Fibroblast of the aortic adventitia (primary cell): Measurements from ENCODE around the gene BEND7. TPM values are rescaled to one million over a fixed set of nuclear protein-coding genes. Genes with fewer than 3 reads are reported as not detected.
"Not testable (repeated sequence)": the region's sequence is repeated elsewhere in the genome, so short reads cannot be mapped to it uniquely, and the experiment has no call there.

Source experiments
- DNase-seq: peaks from one replicate; pipeline ENCODE4 v3.0.0-alpha.2; 2010; ENCODE audit warnings: low read depth
- H3K4me3 ChIP-seq: 2 replicates; pipeline ENCODE4 v1.5.1; 2011; ENCODE audit warnings: low read depth, mild to moderate bottlenecking, control low read depth, low read length, moderate library complexity
- CTCF ChIP-seq: IDR thresholded peaks from 2 replicates; pipeline ENCODE4 v1.5.1; 2011; ENCODE audit warnings: mild to moderate bottlenecking, low read length, control low read depth, inconsistent platforms; ENCODE audit not compliant: insufficient read depth
- total RNA-seq: library from RNA; depleted of rRNA; stranded (reverse); fragments of >200 nt; gene quantifications from 2 replicates; pipeline ENCODE4 v1.2.3, GENCODE V29; 2012; ENCODE audit warnings: low replicate concordance

The BEND7 gene
- total RNA-seq, 1 donor, result 2.6 TPM

GRCh38 chr10:13560597-13560996 is 31.8 kb upstream of the BEND7 start:
- TF ChIP-seq CTCF, result no peak
- peak; percentile 49 for DNase-seq
- no peak overlapping the region for H3K4me3 ChIP-seq

- TF ChIP-seq CTCF, result no peak
- H3K4me3 ChIP-seq, result no peak overlapping the region
- no peak for DNase-seq
These were observed 30.4 kb upstream of the BEND7 start for GRCh38 chr10:13559124-13559700.

GRCh38 chr10:13555884-13556510 is 27.2 kb upstream of the BEND7 start:
- H3K4me3 ChIP-seq, result no peak overlapping the region
- no peak for DNase-seq
- TF ChIP-seq CTCF, result no peak

- no peak overlapping the region for H3K4me3 ChIP-seq
- no peak for DNase-seq
- no peak for TF ChIP-seq CTCF
These were observed 22.0 kb upstream of the BEND7 start for GRCh38 chr10:13550802-13551201.

- no peak for TF ChIP-seq CTCF
- no peak for DNase-seq
- no peak overlapping the region for H3K4me3 ChIP-seq
These were observed 13.7 kb upstream of the BEND7 start for GRCh38 chr10:13542533-13542932.

- H3K4me3 ChIP-seq, DNase-seq: not testable (repeated sequence)
These were observed 9.2 kb upstream of the BEND7 start for GRCh38 chr10:13537985-13538384.

- DNase-seq, result peak; percentile 17
- H3K4me3 ChIP-seq, result no peak overlapping the region
- TF ChIP-seq CTCF, result peak; percentile 39
These were observed 8.0 kb upstream of the BEND7 start for GRCh38 chr10:13536674-13537366.
